ENCODE data around the gene NCOR2.

- TF ChIP-seq, protein P1, sequence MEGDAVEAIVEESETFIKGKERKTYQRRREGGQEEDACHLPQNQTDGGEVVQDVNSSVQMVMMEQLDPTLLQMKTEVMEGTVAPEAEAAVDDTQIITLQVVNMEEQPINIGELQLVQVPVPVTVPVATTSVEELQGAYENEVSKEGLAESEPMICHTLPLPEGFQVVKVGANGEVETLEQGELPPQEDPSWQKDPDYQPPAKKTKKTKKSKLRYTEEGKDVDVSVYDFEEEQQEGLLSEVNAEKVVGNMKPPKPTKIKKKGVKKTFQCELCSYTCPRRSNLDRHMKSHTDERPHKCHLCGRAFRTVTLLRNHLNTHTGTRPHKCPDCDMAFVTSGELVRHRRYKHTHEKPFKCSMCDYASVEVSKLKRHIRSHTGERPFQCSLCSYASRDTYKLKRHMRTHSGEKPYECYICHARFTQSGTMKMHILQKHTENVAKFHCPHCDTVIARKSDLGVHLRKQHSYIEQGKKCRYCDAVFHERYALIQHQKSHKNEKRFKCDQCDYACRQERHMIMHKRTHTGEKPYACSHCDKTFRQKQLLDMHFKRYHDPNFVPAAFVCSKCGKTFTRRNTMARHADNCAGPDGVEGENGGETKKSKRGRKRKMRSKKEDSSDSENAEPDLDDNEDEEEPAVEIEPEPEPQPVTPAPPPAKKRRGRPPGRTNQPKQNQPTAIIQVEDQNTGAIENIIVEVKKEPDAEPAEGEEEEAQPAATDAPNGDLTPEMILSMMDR (IDR thresholded peaks at IDR 0.05 in 2 of 3, conservative IDR thresholded peaks at IDR 0.05 in 1 of 3; ENCODE audit: borderline replicate concordance in 1 of 3, insufficient read depth in 1 of 3, low read depth in 2 of 3, low read length in 2 of 3) = no peak
- no peak for TF ChIP-seq CEBPB (IDR thresholded peaks at IDR 0.05; ENCODE audit: low read depth)
- no peak for TF ChIP-seq POLR2A (IDR thresholded peaks at IDR 0.05; ENCODE audit: borderline replicate concordance, extremely low read depth, insufficient read depth, insufficient read length)
- no peak for TF ChIP-seq ZFX (IDR thresholded peaks at IDR 0.05)
- TF ChIP-seq YY1 (IDR thresholded peaks at IDR 0.05; ENCODE audit: extremely low read depth, insufficient replicate concordance, low read depth, low read length) = no peak
- TF ChIP-seq EZH2phosphoT487 (IDR thresholded peaks at IDR 0.05; ENCODE audit: borderline replicate concordance) = no peak
- TF ChIP-seq, protein P2, sequence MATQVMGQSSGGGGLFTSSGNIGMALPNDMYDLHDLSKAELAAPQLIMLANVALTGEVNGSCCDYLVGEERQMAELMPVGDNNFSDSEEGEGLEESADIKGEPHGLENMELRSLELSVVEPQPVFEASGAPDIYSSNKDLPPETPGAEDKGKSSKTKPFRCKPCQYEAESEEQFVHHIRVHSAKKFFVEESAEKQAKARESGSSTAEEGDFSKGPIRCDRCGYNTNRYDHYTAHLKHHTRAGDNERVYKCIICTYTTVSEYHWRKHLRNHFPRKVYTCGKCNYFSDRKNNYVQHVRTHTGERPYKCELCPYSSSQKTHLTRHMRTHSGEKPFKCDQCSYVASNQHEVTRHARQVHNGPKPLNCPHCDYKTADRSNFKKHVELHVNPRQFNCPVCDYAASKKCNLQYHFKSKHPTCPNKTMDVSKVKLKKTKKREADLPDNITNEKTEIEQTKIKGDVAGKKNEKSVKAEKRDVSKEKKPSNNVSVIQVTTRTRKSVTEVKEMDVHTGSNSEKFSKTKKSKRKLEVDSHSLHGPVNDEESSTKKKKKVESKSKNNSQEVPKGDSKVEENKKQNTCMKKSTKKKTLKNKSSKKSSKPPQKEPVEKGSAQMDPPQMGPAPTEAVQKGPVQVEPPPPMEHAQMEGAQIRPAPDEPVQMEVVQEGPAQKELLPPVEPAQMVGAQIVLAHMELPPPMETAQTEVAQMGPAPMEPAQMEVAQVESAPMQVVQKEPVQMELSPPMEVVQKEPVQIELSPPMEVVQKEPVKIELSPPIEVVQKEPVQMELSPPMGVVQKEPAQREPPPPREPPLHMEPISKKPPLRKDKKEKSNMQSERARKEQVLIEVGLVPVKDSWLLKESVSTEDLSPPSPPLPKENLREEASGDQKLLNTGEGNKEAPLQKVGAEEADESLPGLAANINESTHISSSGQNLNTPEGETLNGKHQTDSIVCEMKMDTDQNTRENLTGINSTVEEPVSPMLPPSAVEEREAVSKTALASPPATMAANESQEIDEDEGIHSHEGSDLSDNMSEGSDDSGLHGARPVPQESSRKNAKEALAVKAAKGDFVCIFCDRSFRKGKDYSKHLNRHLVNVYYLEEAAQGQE (IDR thresholded peaks at IDR 0.05; ENCODE audit: low read depth) = no peak
- TF ChIP-seq POLR2AphosphoS5 (IDR thresholded peaks at IDR 0.05; ENCODE audit: low read depth, low read length) = no peak
- TF ChIP-seq ZNF274 (IDR thresholded peaks at IDR 0.05; ENCODE audit: low read depth, low read length) = no peak
Observed at GRCh38 chr12:124616394-124617221, 49.2 kb upstream of the NCOR2 start.

Measured in HCT116 (cell line).